UCSD-AML1 (cell line): ENCODE measurements around the gene CEP290.
"Not testable (repeated sequence)": the region's sequence is repeated elsewhere in the genome, so short reads cannot be mapped to it uniquely, and the experiment has no call there.

ENCODE experiments used
- DNase-seq: peaks from one replicate; lab custom pipeline; 2025; ENCODE audit not compliant: unreplicated experiment; lab: John Stamatoyannopoulos, UW

CEP290 gene

DNA sequence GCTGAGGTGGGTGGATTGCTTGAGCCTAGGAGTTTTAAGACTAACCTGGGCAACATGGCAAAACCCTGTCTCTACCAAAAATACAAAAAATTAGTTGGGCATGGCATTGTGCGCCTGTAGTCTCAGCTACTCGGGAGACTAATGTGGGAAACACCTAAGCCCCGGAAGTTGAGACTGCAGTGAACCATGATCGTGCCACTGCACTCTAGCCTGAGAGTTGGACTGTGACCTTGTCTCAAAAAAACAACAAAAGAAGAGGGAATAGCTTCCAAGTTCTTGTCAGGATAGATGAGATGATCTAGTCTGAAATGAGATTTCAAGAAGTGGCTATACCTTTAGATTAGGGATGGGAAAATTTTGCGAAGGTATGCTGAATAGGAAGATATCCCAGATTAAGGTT is 97.9 kb downstream of the CEP290 start:
- no peak for DNase-seq

DNA sequence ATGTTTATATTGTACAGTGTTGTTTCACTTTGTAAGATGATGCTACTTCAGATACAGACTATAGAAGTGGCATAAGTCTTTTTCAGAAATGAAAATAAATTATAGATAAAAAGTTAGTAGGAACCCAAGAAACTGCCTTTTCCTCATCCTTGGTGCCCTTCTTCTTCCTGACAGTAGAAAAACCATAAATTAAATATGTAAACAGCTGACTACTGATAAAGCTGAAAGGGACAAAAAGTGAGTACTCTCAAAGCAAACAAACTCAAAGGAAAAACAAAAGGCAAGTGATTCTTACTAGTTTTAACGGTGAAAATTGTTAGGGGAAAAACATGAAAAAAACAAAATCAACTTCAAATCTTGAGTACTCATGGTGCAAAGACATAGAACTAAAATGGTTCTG is 104.1 kb downstream of the CEP290 start:
- DNase-seq: no peak

DNA sequence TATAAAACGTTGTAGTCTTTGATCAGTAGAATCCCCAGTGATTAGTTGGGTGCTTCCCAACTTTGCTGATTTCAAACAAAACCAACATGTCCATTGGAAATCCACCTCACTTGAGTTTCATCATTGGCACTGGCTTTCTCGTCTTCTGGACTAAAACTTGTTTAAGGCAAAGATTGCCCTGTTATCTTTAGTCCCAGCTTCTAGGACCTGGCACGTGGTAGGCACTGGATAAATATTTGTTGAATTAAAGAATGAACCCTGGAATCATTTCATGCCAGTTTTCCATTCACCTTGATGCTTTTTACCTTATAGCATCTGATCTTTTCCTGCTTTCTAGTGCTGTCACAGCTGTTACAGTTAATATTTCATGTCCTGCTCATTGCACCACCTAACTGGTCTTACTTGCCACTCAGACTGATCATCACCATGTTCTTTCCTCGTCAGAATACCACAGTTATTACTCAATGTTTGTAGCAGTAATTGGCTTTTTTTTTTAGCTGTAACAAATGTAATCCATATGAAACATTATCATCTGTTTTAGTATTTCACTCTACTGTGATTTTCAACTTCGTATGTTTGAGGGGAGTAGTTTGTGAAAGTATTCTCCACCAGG is 105.4 kb downstream of the CEP290 start:
- DNase-seq: no peak

DNA sequence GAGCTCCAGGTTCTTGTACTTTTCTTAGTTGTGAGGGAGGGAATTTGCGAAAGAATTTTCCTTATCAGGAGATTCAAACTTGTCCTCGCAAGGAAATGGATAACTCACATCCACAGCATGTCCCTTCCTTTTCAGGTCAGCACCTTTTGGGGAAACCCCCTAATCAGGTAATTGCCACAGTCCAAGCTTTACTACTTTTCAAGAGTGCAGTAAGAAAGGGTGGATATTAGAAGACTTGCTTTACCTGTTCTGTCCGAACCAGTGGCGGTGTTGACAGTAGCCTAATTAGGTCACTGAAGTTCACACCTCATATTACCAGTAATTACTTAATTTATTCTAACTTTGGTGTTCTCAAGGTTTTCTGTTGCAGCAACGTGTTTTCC is 106.0 kb downstream of the CEP290 start:
- no peak for DNase-seq

DNA sequence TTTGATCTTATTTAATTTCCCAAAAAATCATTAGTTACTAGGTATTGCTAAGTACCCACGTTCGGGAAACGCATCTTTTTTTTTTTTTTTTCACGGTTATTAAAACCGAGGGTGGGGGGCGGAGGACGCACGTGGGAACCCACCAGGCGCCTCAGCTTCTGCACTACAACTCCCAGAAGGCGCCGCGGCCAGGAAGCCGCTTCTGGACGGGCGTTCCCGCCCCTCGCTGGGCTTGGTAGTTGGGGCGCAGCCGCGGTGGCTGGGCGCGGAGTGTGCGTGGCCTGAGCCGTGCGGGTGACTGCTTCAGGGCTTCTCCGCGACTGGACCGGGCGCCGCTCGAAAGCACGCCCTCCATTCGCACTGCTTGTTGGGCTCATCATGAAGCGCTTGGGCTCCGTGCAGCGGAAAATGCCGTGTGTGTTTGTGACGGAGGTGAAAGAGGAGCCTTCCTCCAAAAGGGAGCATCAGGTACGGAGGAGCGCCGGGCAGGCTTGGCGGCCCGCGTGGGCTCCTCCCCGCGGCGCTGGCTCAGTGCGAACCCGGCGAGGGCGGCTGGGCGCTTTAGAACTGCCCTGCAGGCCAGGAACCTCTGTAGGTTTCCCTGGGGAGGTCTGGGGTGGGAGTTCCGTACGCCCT is 106.5 kb downstream of the CEP290 start:
- DNase-seq: peak; percentile 87

DNA sequence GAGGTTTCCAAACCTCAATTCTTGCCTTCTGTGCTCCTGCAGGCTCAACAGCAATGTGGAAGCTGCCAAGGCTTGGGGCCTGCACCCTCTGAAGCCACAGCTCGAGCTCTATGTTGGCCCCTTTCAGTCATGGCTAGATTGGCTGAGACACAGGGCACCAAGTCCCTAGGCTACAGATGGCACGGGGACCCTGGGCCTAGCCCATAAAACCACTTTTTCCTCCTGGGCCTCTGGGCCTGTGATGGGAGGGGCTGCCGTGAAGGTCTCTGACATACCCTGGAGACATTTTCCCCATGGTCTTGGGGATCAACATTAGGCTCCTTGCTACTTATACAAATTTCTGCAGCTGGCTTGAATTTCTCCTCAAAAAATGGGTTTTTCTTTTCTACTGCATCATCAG is 110.7 kb downstream of the CEP290 start:
- DNase-seq: not testable (repeated sequence)

DNA sequence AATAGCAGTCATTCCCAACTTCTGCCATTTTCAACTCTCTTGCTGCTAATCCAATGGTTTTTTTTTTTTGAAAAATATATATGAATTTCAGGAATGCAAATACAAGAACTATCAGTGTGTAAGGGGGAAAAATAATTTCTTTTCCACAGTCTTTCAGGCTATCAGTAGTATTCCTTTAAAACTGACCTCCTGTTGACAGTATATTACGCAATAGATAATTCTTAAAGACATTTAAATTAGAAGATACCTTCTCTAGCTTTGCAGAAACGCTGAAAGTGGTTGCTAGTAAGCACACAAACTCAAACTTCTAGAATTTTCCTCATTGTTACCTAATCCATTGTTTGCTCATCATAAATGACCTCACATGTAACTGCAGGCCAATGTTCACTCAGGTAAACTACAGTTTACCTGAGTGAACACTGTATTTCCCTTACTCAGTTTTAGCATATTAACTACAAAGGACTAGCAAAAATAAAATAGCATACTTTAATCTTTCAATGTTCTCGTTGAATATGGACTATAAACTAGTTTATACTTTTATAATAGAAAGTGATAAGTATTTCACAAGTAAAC is 112.7 kb downstream of the CEP290 start, which contains the start of gene C12orf50:
TSS of gene C12orf50 (minus strand) at position 309 of the 573 bp plus-strand sequence. CDS start 2,439 bp downstream, outside the sequence.
- no peak for DNase-seq

DNA sequence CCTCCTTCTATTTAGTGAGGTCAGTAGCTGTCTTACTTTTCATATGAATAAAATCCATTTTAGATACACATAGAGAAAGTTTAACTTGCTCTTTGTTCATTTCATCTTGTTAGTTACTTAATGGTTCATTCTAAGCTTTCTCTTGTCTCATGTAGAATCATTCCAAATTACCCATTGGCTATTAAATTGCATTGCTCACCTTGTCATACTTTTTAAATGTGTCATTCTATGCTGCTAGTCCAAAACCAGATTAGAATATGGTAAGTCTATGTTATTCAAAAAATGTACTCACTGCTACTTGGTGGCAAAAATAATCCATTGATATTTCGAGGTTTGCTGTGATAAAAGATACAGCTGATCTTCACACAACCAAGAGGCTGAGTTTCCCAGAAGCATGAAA is 115.7 kb downstream of the CEP290 start:
- no peak for DNase-seq

DNA sequence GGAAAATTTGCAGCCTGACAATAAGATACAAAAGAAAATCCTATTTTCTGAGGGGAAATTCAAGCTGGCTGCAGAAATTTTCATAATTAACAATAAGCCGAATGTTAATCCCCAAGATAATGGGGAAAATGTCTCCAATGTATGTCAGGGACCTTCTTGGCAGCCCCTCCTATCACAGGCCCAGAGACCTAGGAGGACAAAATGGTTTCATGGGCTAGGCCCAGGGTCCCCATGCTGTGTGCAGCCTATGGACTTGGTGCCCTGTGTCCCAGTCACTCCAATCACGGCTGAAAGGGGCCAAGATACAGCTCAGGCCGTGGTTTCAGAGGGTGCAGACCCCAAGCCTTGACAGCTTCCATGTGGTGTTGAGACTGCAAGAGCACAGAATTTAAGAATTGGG is 123.9 kb downstream of the CEP290 start:
- DNase-seq: no peak

DNA sequence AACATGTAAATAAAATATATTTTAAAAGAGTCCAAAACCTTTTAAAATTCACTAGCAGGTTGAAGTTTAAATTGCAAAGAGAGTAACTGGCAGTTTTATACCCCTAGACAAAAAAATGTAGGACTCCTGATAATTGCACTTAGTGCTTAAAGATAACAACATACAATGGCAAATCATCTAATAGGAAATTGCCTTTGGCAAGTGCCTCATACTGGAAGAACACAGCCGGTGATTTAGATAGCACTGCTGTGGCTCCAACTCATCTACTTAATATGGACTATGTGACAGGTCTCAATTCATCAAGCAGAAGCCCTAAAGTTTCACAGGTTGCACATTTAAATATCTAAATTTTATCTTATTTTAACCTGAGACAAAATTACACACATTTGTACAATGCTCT is 126.1 kb downstream of the CEP290 start:
- DNase-seq: no peak

DNA sequence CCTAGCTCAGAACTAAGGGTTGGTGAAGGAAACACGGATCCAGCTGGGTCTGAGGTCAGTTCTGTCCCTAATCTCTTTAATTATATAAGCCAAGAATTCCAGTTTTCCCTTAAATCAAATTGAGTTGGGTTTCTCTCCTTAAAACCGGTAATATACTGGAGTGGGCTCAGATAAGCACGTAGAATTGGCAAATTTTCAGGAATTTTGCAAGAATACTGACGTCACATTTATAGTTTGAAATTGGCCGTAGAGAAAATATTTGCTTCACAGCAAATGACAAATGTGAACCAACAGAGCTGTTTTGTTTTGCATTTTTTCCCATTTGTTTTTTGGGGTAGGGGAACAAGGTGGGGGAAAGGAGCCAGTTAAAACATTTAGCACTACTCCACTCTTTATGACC is 130.1 kb downstream of the CEP290 start:
- no peak for DNase-seq

DNA sequence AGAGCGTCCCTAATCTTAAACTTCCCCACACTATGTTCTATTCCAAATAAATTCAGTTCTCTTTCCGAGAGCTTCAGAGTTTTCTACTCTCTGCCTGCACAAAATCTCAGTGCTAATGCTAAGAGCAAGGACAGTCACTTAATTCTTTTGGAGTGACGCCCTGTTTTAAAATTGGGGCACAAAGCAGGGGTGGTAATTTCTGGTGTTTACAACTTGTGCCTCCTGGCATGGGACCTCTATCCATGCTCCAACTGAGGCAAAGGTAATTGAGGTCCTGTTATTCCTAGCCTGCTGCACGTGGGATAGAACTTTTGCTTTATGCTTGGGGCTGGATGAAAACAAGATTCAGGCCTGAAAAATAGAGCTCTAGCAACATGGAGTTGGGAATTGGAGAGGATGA is 135.5 kb downstream of the CEP290 start:
- DNase-seq: no peak

DNA sequence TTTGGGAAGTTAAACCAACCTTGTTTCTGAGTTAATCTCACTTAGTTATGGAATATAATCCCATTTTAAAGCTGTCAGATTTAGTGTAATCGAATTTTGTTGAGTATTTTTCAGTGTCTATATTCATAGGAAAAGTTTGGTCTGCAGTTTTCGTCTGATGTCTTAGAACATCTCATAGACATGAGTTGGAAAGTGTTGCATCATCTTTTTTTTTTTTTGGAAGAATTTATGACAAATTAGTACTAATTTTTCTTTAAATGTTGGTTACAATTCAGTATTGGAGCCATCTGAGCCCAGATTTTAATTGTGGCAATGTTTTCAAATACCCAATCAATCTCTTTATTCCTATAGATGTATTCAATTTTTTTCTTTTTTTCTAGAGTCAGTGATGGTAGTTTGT is 140.6 kb downstream of the CEP290 start:
- no peak for DNase-seq
